ENCODE data around the gene HTR4.

HTR4 gene, protein sequence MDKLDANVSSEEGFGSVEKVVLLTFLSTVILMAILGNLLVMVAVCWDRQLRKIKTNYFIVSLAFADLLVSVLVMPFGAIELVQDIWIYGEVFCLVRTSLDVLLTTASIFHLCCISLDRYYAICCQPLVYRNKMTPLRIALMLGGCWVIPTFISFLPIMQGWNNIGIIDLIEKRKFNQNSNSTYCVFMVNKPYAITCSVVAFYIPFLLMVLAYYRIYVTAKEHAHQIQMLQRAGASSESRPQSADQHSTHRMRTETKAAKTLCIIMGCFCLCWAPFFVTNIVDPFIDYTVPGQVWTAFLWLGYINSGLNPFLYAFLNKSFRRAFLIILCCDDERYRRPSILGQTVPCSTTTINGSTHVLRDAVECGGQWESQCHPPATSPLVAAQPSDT

DNA sequence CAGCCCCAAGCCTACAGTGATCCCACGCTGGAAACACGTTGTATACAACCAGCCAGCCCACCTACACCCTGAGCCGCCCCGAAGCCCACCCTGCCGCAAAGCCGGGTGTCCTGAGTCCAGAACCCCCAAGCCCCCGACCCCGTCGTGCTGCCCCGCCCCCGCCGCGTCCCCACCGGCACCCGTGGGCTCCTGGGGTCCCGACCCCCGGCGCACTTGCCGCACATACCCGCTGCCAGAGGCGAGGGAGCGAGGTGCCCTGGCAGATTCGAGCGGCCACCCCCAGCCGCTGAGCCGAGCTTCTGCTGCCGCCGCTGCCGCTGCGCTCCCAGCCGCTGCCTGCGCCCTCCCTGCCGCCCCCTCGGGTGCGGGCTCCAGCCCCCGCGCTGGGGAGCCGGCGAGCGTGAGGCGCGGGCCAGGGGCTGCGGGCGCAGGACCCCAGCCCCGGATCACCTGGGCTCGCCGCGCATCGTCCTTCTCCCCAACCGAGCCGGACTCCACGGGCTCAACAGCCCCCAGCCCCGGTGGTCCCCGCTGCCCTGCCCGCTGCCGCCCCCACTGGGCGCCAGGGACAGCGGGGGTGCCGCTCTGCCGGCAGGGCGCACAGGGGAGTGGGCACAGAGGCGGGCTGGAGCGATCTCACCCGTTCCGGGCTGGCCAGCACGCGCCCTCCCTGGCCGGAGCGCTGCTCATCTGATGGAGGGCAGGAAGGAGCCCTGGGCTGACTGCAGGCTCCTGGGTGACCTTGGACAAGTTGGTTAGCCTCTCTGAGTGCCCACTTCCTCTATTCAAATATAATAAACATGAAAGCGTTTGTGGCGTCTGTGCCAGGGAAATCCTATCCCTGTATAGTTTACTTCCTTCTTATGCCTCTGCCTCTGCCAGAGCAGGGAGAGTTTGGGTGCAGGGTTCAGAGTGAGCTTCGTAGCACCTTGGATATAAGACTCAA, at the start of gene HTR4:
TSS of gene HTR4 (minus strand) at position 692 of the 946 bp plus-strand sequence. CDS start 17,513 bp downstream, outside the sequence.
- H3K27me3 ChIP-seq (ENCODE audit: control insufficient read depth, insufficient read depth, low read length): no peaks in the 10 kb centered on the region
- no peaks in the 10 kb centered on the region for H3K36me3 ChIP-seq (ENCODE audit: control insufficient read depth, insufficient read depth, low read length)
- no peak within 1 kb of the TSS for H3K27ac ChIP-seq
- no peak within 1 kb of the TSS for H3K4me3 ChIP-seq (ENCODE audit: low read depth, low read length)
- H3K9me3 ChIP-seq (ENCODE audit: control insufficient read depth, low read length): no peaks in the 10 kb centered on the region
- no peak within 1 kb of the TSS for H3K9ac ChIP-seq
- peak within 1 kb of the TSS; percentile 38 for H3K4me2 ChIP-seq (ENCODE audit: low read length)
- H3K79me2 ChIP-seq: no peaks in the 10 kb centered on the region
- H2AFZ ChIP-seq: no peak within 1 kb of the TSS
- TF ChIP-seq, protein P1, sequence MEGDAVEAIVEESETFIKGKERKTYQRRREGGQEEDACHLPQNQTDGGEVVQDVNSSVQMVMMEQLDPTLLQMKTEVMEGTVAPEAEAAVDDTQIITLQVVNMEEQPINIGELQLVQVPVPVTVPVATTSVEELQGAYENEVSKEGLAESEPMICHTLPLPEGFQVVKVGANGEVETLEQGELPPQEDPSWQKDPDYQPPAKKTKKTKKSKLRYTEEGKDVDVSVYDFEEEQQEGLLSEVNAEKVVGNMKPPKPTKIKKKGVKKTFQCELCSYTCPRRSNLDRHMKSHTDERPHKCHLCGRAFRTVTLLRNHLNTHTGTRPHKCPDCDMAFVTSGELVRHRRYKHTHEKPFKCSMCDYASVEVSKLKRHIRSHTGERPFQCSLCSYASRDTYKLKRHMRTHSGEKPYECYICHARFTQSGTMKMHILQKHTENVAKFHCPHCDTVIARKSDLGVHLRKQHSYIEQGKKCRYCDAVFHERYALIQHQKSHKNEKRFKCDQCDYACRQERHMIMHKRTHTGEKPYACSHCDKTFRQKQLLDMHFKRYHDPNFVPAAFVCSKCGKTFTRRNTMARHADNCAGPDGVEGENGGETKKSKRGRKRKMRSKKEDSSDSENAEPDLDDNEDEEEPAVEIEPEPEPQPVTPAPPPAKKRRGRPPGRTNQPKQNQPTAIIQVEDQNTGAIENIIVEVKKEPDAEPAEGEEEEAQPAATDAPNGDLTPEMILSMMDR (IDR thresholded peaks at IDR 0.05): no peak
- H3K4me1 ChIP-seq: no peaks in the 10 kb centered on the region

DNA sequence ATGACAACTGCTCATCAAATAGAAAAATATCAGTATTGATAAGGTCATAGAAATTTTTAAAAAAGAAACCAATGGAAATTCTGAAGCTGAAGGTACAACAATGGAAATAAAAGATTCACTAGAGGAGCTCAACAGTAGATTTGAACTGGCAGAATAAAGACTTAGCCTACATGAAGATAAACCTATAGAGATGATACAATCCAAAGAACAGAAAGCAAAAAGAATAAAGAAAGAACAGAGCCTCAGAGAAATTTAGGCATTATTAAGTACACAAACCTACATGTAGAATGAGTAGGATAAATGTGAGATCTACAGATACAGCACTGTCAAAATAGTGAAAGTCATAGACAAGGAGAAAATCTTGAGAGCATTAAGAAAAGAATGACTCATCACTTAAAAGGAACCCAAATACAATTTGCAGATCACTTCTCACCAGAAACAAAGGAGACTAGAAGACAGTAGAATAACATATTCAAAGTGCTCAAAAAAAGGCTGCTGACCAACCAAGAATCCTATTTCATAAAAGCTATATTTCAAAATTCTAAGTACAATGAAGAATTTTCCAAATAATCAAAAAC, 47.8 kb upstream of the HTR4 start:
- Histone ChIP-seq H3K36me3 (ENCODE audit: control insufficient read depth, insufficient read depth, low read length) (no peaks in the 10 kb centered on the region), H3K4me2 (ENCODE audit: low read length) (no peak overlapping the region), H3K9ac (no peak overlapping the region), H3K27me3 (ENCODE audit: control insufficient read depth, insufficient read depth, low read length) (no peaks in the 10 kb centered on the region), H3K4me1 (no peaks in the 10 kb centered on the region), H2AFZ (no peak overlapping the region), H3K4me3 (ENCODE audit: low read depth, low read length) (no peak overlapping the region), H3K79me2 (no peaks in the 10 kb centered on the region), H3K27ac (no peak overlapping the region), H3K9me3 (ENCODE audit: control insufficient read depth, low read length) (no peaks in the 10 kb centered on the region)
- TF ChIP-seq, protein P1 (IDR thresholded peaks at IDR 0.05): no peak

DNA sequence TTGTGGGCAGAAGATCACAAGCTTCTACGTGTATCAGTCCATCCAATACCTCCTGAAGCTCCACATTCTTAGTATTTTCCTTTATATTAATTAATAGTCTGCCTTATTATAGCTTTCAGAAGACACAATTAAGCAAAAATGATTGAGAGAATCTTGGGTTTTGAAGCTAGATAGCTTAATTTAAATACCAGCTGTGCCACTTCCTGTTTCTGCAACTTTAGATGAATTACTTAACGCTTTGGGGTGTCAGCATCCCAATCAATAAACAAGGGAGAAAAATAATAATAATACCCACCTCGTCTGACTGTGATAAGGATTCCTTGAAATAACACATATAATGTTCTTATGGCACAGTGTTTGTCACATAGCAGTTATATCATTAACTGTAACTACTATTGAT, 44.7 kb upstream of the HTR4 start:
- Histone ChIP-seq H3K9me3 (ENCODE audit: control insufficient read depth, low read length) (no peaks in the 10 kb centered on the region), H2AFZ (no peak overlapping the region), H3K36me3 (ENCODE audit: control insufficient read depth, insufficient read depth, low read length) (no peaks in the 10 kb centered on the region), H3K79me2 (no peaks in the 10 kb centered on the region), H3K4me1 (no peaks in the 10 kb centered on the region), H3K27me3 (ENCODE audit: control insufficient read depth, insufficient read depth, low read length) (no peaks in the 10 kb centered on the region), H3K27ac (no peak overlapping the region), H3K4me3 (ENCODE audit: low read depth, low read length) (no peak overlapping the region), H3K4me2 (ENCODE audit: low read length) (no peak overlapping the region), H3K9ac (no peak overlapping the region)
- TF ChIP-seq, protein P1 (IDR thresholded peaks at IDR 0.05): no peak

DNA sequence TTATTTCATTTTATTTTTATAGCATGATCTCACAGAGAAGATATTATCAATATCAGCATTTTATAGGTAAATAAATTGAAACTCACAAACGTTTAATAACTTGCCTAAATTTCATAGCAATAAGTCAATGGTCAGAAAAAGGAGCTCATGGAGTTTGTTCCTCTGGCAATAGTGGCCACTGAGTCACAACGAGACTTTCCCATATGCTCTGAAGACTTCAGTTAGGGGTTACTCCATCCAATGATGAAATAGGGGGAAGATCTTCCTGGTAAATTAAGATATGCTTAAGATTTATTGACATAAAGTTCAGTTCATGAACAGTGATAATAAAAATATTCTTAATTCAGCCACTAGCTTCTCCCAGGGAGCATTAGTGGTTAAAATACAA, 43.5 kb upstream of the HTR4 start:
- no peak overlapping the region for H3K4me2 ChIP-seq (ENCODE audit: low read length)
- no peaks in the 10 kb centered on the region for H3K9me3 ChIP-seq (ENCODE audit: control insufficient read depth, low read length)
- no peak overlapping the region for H3K27ac ChIP-seq
- H3K36me3 ChIP-seq (ENCODE audit: control insufficient read depth, insufficient read depth, low read length): no peaks in the 10 kb centered on the region
- H3K4me1 ChIP-seq: no peaks in the 10 kb centered on the region
- H3K4me3 ChIP-seq (ENCODE audit: low read depth, low read length): no peak overlapping the region
- H3K27me3 ChIP-seq (ENCODE audit: control insufficient read depth, insufficient read depth, low read length): no peaks in the 10 kb centered on the region
- TF ChIP-seq, protein P1 (IDR thresholded peaks at IDR 0.05): no peak
- no peaks in the 10 kb centered on the region for H3K79me2 ChIP-seq
- no peak overlapping the region for H2AFZ ChIP-seq
- H3K9ac ChIP-seq: no peak overlapping the region
